AG04450 (cell line): ENCODE results near the gene TMEM50B. TPM values are rescaled to one million over a fixed set of nuclear protein-coding genes. Genes with fewer than 3 reads are reported as not detected.

Experiments used
- CTCF ChIA-PET: fragments of 300-600, 350-600 bp; formaldehyde crosslinking; extraction: SDS; loops from one replicate; lab custom pipeline; 2022; ENCODE audit warnings: antibody characterized with exemption, inconsistent platforms; lab: Charles Lee
- POLR2A ChIA-PET: fragments of 350-600 bp; formaldehyde crosslinking; extraction: SDS; loops from one replicate; lab custom pipeline; 2021; ENCODE audit warnings: antibody characterized with exemption, inconsistent platforms; lab: Yijun Ruan, JAX
- DNase-seq: peaks from one replicate; pipeline ENCODE4 v3.0.0-alpha.2; 2011; ENCODE audit warnings: low read depth, low spot score
- H3K27ac ChIP-seq: one replicate; pipeline ENCODE4 v1.5.1; 2012; ENCODE audit warnings: low read depth, low read length, control low read depth
- H3K27me3 ChIP-seq: one replicate; pipeline ENCODE4 v1.6.0; 2012; ENCODE audit warnings: low read length; ENCODE audit not compliant: control insufficient read depth, insufficient read depth
- H3K4me3 ChIP-seq: 2 replicates; pipeline ENCODE4 v1.5.1; 2011; ENCODE audit warnings: mild to moderate bottlenecking, low read depth, low read length, control low read depth
- H3K9me3 ChIP-seq: 2 replicates; pipeline ENCODE4 v1.5.1; 2012; ENCODE audit warnings: low read length; ENCODE audit not compliant: control insufficient read depth, insufficient read depth
- polyA plus RNA-seq: library from polyadenylated mRNA; depleted of rRNA; stranded (reverse); fragments of >200 nt; gene quantifications from 2 replicates; pipeline ENCODE4 v1.2.3, GENCODE V29; 2011
- TF ChIP-seq, protein P1 (sequence below): IDR thresholded peaks from 2 replicates; pipeline ENCODE4 v1.5.1; 2011; ENCODE audit warnings: low read depth, low read length, control low read depth, inconsistent platforms

TMEM50B gene
- polyA plus RNA-seq, 1 experiment: 33.8 TPM

DNA sequence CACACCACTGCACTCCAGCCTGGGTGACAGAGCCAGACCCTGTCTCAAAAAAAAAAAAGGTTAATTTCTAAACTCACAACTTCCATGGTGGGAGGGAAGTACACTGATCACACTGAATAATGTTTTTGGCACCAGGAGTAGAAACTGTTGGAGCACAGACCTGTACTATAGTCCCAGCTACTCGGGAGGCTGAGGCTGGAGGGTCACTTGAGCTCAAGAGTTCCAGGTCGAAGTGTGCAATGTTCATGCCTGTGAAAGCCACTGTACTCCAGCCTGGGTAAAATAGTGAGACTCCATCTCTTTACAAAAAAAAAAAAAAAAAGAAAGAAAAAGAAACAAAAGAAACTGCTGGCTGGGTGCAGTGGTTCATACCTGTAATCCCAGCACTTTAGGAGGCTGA, 35.3 kb downstream of the TMEM50B start:
- POLR2A ChIA-PET: interaction anchor here (0.6 kb wide), 1 partner anchor 96 kb away, joined by 3 read pairs; no protein-coding TSS in a partner anchor
- Histone ChIP-seq H3K27me3 (no peaks in the 10 kb centered on the region), H3K4me3 (no peak overlapping the region), H3K9me3 (no peaks in the 10 kb centered on the region), H3K27ac (no peak overlapping the region)
- no peak for DNase-seq
- CTCF ChIA-PET: interaction anchor here (0.7 to 7.1 kb wide), 27 partner anchors 10 to 721 kb away, joined by 3 to 144 read pairs (median 6); partner anchors contain the start of gene IFNAR1
- TF ChIP-seq, protein P1, sequence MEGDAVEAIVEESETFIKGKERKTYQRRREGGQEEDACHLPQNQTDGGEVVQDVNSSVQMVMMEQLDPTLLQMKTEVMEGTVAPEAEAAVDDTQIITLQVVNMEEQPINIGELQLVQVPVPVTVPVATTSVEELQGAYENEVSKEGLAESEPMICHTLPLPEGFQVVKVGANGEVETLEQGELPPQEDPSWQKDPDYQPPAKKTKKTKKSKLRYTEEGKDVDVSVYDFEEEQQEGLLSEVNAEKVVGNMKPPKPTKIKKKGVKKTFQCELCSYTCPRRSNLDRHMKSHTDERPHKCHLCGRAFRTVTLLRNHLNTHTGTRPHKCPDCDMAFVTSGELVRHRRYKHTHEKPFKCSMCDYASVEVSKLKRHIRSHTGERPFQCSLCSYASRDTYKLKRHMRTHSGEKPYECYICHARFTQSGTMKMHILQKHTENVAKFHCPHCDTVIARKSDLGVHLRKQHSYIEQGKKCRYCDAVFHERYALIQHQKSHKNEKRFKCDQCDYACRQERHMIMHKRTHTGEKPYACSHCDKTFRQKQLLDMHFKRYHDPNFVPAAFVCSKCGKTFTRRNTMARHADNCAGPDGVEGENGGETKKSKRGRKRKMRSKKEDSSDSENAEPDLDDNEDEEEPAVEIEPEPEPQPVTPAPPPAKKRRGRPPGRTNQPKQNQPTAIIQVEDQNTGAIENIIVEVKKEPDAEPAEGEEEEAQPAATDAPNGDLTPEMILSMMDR: no peak

DNA sequence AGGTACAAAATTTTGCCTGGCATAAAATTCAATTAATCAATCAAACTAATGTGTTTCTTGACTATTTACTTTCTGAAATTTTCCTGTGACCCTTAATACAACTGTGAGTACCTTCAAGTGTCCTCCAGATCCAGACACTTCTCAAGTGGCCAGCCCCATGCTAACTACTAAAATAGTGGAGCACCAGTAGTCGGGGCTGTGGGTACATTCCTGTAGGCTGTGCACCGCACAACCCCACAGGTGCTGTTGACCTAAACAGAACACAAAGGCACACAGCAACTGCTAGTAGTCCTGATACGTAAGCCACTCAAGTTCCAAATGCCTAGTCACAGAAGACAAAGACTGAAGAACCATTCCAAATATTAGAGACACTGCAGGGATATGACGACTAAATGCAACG, 36.6 kb downstream of the TMEM50B start:
- Histone ChIP-seq H3K9me3 (no peaks in the 10 kb centered on the region), H3K4me3 (no peak overlapping the region), H3K27ac (no peak overlapping the region), H3K27me3 (no peaks in the 10 kb centered on the region)
- TF ChIP-seq, protein P1: no peak
- POLR2A ChIA-PET: no interaction called here
- CTCF ChIA-PET: interaction anchor here (0.7 to 7.1 kb wide), 2 partner anchors 103 to 245 kb away, joined by 3 to 144 read pairs; no protein-coding TSS in a partner anchor
- no peak for DNase-seq

DNA sequence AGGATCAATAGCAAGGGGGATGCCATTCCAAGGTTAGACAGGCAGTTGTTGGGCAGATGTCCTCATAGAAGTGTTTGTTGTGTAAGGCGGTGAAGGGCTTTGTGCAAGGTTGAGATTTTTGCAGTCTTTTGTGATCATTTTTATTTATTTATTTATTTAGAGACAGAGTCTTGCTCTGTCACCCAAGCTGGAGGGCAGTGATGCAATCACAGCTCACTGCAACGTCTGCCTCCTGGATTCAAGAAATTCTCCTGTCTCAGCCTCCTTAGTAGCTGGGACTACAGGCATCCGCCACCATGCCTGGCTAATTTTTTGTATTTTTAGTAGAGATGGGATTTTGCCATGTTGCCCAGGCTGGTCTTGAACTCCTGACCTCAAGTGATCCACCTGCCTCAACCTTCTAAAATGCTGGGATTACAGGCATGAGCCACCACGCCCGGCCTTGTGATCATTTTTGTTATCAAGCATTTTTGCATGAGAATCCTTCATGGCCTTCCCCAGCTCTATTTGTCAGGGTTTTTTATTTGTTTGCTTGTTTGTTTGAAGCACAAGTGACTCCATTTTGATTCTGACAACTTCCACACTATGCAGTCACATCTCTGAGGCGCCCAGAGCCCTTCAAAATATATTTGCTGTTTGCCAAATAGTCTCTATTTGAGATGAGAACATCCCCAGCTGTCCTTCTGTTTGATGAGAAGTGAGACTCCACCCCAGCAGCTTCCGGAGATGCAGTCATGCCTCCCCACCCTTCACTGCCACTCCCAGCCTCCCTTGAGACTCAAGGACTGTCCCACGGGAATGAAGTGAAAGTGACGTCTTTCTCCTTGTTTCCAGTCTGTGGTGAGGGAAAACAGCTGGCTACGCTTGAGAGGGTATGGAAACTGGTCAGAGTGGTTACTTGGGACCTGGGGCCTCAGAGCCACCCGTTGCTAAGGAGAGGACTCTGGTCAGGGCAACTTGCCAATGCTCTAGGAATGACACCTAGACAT, 38.0 kb downstream of the TMEM50B start:
- peak; percentile 51 for DNase-seq
- Histone ChIP-seq H3K27ac (peak overlapping the region; percentile 43), H3K4me3 (no peak overlapping the region), H3K27me3 (no peaks in the 10 kb centered on the region), H3K9me3 (no peaks in the 10 kb centered on the region)
- ChIA-PET CTCF (interaction anchor here (7.1 kb wide), 1 partner anchor 244 kb away, joined by 144 read pairs; no protein-coding TSS in a partner anchor), POLR2A (no interaction called here)
- TF ChIP-seq, protein P1: no peak

DNA sequence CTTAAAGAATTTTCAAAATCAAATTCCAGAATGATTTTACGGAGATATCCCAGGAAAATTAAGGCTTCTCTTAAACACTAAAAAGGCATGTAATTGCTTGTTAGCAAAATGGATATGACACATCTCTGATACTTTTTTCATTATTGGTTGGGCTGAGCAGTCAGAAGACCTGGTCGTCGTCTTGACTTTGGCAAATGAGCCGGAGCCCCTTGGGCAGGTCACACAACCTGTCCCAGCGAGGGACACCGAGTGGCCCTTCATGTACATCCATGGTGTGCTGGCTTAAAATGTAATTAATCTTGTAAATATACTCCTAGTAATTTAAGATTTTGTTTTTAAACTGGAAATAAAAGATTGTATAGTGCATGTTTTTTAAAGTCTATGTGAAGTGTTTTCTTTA, 42.6 kb downstream of the TMEM50B start:
- TF ChIP-seq, protein P1: no peak
- ChIA-PET CTCF (interaction anchor here (0.6 to 1.2 kb wide), 4 partner anchors 9 to 165 kb away, joined by 3 to 8 read pairs (median 4); no protein-coding TSS in a partner anchor), POLR2A (no interaction called here)
- Histone ChIP-seq H3K27ac (no peak overlapping the region), H3K9me3 (no peaks in the 10 kb centered on the region), H3K4me3 (no peak overlapping the region), H3K27me3 (no peaks in the 10 kb centered on the region)
- no peak for DNase-seq
